Lower leg skin (tissue), 4 donors: ENCODE measurements around the gene HDAC4. TPM values are rescaled to one million over a fixed set of nuclear protein-coding genes. Genes with fewer than 3 reads are reported as not detected.

ENCODE experiments used
- DNase-seq, 2 donors: peaks; one replicate each; pipeline ENCODE4 v3.0.0-alpha.2; 2019; ENCODE audit warnings: low spot score in 2 of 2
- H3K4me3 ChIP-seq: fragments of 200-600 bp; sonication (generic); 2 replicates; pipeline ENCODE4 v1.5.1; 2017; ENCODE audit warnings: mild to moderate bottlenecking, low read depth; ENCODE audit not compliant: poor library complexity, severe bottlenecking
- POLR2A ChIP-seq, 2 donors: fragments of 450-650 bp; IDR thresholded peaks; one replicate each; pipeline ENCODE4 v1.6.1; 2016 to 2017; ENCODE audit warnings: antibody characterized with exemption in 2 of 2, mild to moderate bottlenecking in 1 of 2, moderate library complexity in 1 of 2
- WGBS, 2 donors: methylation state at CpG; one replicate each; pipeline ENCODE4 v1.1.5; 2018; 5-methylcytosine and 5-hydroxymethylcytosine counted together
- intact Hi-C: fragments of 100-400 bp; cut with DNase I; formaldehyde crosslinking; loops from one replicate; pipeline ENCODE4 v1.15.0; 2023; ENCODE audit warnings: low total_unique reads
- total RNA-seq, 4 donors: library from RNA; depleted of rRNA; stranded (reverse); fragments of >200 nt; gene quantifications; one replicate each; pipeline ENCODE4 v1.1.0, GENCODE V29; 2016
- TF ChIP-seq, protein P1 (sequence below), 3 donors: fragments of 450-650 bp; IDR thresholded peaks; one replicate each; pipeline ENCODE4 v1.5.1; 2016; ENCODE audit warnings: antibody characterized with exemption in 3 of 3, mild to moderate bottlenecking in 3 of 3, moderate library complexity in 2 of 3

The HDAC4 gene
- total RNA-seq, 4 donors from 2014 or later: 27.4 to 85.5 (median 57.9) TPM

DNA sequence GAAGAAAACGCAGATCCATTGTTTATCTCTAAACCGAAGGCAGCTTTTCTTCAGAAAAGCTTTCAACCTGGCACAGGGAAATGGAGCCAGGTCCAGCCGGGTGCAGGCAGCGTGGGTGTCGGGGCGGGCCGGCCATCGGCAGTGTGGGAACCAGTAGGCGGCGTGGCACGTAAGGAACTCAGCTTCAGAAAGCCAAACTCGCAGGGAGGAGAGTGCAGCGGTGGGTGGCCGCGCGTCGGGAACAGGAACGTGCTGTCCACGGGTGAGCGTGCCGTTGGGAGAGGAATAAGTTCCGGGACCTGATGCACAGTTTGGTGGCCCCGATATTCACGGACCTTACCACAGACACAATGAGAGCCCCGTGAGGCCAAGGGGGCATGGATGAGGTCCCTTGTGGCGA, 282.6 kb downstream of the HDAC4 start:
- intact Hi-C loops: no loop called here
- WGBS, 2 donors: 90% methylated on average over 26 of the region's 26 CpGs
- DNase-seq: no peak
- H3K4me3 ChIP-seq: no peak overlapping the region
- no peak for TF ChIP-seq POLR2A (IDR thresholded peaks at IDR 0.05)
- TF ChIP-seq, protein P1, sequence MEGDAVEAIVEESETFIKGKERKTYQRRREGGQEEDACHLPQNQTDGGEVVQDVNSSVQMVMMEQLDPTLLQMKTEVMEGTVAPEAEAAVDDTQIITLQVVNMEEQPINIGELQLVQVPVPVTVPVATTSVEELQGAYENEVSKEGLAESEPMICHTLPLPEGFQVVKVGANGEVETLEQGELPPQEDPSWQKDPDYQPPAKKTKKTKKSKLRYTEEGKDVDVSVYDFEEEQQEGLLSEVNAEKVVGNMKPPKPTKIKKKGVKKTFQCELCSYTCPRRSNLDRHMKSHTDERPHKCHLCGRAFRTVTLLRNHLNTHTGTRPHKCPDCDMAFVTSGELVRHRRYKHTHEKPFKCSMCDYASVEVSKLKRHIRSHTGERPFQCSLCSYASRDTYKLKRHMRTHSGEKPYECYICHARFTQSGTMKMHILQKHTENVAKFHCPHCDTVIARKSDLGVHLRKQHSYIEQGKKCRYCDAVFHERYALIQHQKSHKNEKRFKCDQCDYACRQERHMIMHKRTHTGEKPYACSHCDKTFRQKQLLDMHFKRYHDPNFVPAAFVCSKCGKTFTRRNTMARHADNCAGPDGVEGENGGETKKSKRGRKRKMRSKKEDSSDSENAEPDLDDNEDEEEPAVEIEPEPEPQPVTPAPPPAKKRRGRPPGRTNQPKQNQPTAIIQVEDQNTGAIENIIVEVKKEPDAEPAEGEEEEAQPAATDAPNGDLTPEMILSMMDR (IDR thresholded peaks at IDR 0.05): no peak

DNA sequence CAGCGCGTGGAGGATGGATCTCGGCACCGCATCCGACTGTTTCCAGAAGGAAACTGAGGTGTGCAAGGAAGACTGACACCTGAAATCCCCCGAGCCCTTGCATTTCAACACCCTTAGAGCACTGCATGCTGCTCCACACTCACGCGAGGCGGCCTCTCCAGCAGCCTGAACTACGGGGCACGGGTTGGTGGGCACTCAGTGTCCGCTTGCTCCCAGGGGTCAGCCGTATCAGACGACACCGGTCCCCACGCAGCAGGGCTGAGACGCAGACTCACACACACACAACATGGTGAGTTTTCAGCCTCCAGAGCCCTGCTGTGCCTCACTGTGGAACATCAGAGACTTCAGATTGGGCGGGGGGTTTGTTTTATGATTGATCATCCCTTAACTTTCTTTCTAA, 283.0 kb downstream of the HDAC4 start:
- intact Hi-C loops: no loop called here
- TF ChIP-seq POLR2A (IDR thresholded peaks at IDR 0.05): no peak
- TF ChIP-seq, protein P1 (IDR thresholded peaks at IDR 0.05): no peak
- 93 to 96% methylated on average over 18 of the region's 18 CpGs for WGBS, 2 donors
- H3K4me3 ChIP-seq: no peak overlapping the region
- DNase-seq: no peak

DNA sequence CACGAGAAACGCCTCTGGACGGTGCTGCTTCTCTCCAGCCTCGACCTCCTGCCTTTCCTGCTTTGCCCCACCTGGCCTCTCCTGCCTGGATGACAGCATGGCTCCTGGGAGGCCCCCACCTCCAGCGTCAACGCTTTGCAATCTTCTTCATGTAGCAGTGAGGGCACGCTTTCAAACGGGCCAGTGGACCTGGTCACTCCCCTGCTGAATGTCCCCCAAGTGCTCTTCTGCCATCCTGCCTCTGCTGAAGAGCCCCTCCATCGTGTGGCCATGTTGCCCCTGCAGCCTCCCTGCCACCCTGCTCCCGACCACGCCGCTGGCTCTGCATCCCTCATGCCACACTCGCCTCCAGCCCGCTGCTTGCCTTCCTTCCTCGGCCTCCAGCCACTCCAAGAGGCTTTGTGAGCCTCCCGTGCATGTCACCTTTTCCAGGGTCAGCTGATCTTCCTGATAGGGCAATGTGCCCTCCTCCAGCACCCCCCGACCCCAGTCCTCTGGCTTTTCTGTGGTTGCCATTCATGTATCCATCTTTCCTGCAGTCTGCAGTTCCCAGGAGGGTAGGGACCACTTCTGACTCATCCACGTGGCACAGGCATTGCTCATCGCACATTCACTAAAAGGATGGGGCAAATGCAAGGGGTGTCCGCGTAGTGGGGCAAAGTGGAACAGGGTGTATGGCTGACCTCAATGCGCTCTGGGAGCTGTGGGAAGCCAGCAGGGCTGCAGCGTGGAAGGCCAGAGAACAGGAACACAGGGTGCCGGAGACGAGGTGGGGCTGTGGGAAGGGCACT, 284.2 kb downstream of the HDAC4 start:
- no peak overlapping the region for H3K4me3 ChIP-seq
- intact Hi-C loops: no loop called here
- TF ChIP-seq, protein P1 (IDR thresholded peaks at IDR 0.05): no peak
- 83 to 89% methylated on average over 25 of the region's 25 CpGs for WGBS, 2 donors
- no peak for DNase-seq

DNA sequence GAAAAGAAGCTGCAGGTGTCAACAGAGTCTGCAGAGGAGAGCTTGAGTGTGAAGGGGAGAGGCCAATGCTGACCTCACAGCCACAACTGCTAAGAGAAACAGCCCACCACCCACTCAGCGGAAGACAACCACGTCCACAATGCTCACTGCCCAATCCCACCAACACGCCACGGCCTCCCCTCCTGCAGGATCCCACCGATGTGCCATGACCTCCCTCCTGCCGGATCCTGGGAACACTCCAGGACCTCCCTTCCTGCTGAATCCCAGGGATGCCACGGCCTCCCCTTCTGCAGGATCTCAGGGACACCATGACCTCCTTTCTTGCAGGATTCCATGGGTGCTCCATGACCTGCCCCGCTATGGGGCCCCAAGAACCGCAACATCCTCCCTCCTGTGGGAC, 285.2 kb downstream of the HDAC4 start:
- intact Hi-C loops: no loop called here
- TF ChIP-seq, protein P1 (IDR thresholded peaks at IDR 0.05): no peak
- TF ChIP-seq POLR2A (IDR thresholded peaks at IDR 0.05): no peak
- whole genome bisulfite sequencing, 2 donors: 92 to 94% methylated on average over 9 of the region's 9 CpGs
- no peak for DNase-seq
- no peak overlapping the region for H3K4me3 ChIP-seq

DNA sequence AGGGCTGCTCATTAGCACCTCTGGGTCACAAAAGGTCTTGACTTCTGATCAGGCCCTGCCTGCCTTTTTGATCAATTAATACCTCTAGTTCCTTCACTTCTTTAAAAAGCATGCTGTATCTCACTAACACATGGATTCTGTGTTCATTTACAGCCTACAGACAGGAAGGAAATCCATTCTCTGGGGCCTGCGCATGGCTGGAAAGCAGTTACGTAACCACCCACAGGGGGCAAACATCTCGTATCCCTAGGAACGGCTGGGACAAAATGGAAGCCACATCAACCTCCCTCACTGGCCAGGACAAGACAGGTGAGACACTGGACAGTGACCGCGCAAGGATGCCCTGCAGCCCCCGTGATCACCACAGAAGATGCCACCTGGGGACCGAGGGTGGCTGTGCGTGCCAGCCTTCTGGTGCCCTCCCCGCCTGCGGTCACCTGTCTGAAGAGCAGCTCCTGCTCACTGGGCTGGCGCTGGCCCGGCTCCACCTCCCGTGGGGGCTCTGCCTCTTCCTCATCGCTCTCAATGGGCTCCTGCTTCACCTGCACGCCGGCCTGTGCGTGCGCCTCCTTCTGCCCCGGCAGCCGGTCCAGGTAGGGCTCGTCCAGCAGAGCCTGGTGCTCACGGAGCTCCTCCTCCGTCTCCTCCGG, 286.1 kb downstream of the HDAC4 start:
- TF ChIP-seq POLR2A (IDR thresholded peaks at IDR 0.05): no peak
- TF ChIP-seq, protein P1 (IDR thresholded peaks at IDR 0.05): no peak
- intact Hi-C loops: no loop called here
- no peak for DNase-seq
- H3K4me3 ChIP-seq: no peak overlapping the region
- WGBS, 2 donors: 91 to 93% methylated on average over 19 to 23 of the region's 25 CpGs
